22Rv1 (cell line): ENCODE results near the gene ISOC1.

Experiments used
- ZFX ChIP-seq: fragments of 450-650 bp; IDR thresholded peaks from 2 replicates; pipeline ENCODE4 v1.6.1; 2017; ENCODE audit warnings: antibody characterized with exemption, borderline replicate concordance
- TF ChIP-seq, protein P1 (sequence below): fragments of 450-650 bp; IDR thresholded peaks from 2 replicates; pipeline ENCODE4 v1.5.1; 2017; ENCODE audit warnings: mild to moderate bottlenecking

- TF ChIP-seq, protein P1, sequence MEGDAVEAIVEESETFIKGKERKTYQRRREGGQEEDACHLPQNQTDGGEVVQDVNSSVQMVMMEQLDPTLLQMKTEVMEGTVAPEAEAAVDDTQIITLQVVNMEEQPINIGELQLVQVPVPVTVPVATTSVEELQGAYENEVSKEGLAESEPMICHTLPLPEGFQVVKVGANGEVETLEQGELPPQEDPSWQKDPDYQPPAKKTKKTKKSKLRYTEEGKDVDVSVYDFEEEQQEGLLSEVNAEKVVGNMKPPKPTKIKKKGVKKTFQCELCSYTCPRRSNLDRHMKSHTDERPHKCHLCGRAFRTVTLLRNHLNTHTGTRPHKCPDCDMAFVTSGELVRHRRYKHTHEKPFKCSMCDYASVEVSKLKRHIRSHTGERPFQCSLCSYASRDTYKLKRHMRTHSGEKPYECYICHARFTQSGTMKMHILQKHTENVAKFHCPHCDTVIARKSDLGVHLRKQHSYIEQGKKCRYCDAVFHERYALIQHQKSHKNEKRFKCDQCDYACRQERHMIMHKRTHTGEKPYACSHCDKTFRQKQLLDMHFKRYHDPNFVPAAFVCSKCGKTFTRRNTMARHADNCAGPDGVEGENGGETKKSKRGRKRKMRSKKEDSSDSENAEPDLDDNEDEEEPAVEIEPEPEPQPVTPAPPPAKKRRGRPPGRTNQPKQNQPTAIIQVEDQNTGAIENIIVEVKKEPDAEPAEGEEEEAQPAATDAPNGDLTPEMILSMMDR, result no peak
- TF ChIP-seq ZFX, result no peak
Measured at GRCh38 chr5:129074903-129075302, 19.6 kb upstream of the ISOC1 start.
